ENCODE results near the gene NRARP.
"Not testable (repeated sequence)": the region's sequence is repeated elsewhere in the genome, so short reads cannot be mapped to it uniquely, and the experiment has no call there.

NRARP gene

GRCh38 chr9:137333016-137333671 lies 31.1 kb upstream of the NRARP start:
- Histone ChIP-seq H3K27me3 (ENCODE audit: control insufficient read depth, insufficient read depth, low read length) (no peaks in the 10 kb centered on the region), H3K36me3 (ENCODE audit: control insufficient read depth, insufficient read depth, low read length) (no peaks in the 10 kb centered on the region), H3K4me1 (ENCODE audit: control insufficient read depth, insufficient read depth, low read length) (no peaks in the 10 kb centered on the region), H3K4me3 (ENCODE audit: low read depth, low read length) (no peak overlapping the region), H3K9me3 (ENCODE audit: control insufficient read depth, insufficient read depth, low read length) (no peaks in the 10 kb centered on the region), H3K9ac (ENCODE audit: low read depth, low read length) (no peak overlapping the region)

DNA sequence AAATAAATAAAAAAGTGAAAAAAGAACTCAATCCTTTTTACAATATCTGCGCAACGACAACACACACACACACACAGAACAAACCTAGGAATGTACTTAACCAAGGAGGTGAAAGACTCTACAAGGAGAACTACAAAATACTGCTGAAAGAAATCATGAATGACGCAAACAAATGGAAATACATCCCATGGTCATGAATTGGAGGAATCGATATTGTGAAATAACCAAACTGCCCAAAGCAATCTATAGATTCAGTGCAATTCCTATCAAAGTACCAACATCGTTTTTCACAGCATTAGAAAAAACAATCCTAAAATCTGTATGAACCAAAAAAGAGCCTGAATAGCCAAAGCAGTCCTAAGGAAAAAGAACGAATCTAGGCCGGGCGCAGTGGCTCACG lies 29.9 kb upstream of the NRARP start:
- no peak overlapping the region for H3K9ac ChIP-seq (ENCODE audit: low read depth, low read length)
- no peak overlapping the region for H3K4me3 ChIP-seq (ENCODE audit: low read depth, low read length)
- H3K9me3 ChIP-seq (ENCODE audit: control insufficient read depth, insufficient read depth, low read length): no peaks in the 10 kb centered on the region
- no peaks in the 10 kb centered on the region for H3K27me3 ChIP-seq (ENCODE audit: control insufficient read depth, insufficient read depth, low read length)
- no peaks in the 10 kb centered on the region for H3K36me3 ChIP-seq (ENCODE audit: control insufficient read depth, insufficient read depth, low read length)
- H3K4me1 ChIP-seq (ENCODE audit: control insufficient read depth, insufficient read depth, low read length): no peaks in the 10 kb centered on the region

DNA sequence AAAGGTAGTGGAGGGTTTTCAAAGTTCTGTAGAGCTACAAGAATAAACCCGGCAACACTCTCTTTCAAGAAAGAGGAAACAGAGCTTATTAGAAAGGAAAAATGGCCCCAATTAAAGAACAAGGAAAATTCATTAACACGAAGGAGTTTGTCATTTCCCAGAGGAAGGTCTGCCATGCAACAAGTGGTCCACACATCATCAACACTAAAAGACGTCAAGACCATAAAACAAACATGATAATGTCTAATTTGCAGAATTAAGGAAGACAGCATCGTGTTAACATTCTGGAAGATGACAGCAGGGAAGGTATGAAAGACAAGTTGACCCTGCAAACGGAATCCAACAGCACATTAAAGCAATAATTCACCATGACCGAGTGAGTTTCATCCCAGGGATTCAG lies 28.6 kb upstream of the NRARP start:
- Histone ChIP-seq H3K36me3 (ENCODE audit: control insufficient read depth, insufficient read depth, low read length) (no peaks in the 10 kb centered on the region), H3K27me3 (ENCODE audit: control insufficient read depth, insufficient read depth, low read length) (no peaks in the 10 kb centered on the region), H3K4me3 (ENCODE audit: low read depth, low read length) (no peak overlapping the region), H3K9ac (ENCODE audit: low read depth, low read length) (no peak overlapping the region), H3K9me3 (ENCODE audit: control insufficient read depth, insufficient read depth, low read length) (no peaks in the 10 kb centered on the region), H3K4me1 (ENCODE audit: control insufficient read depth, insufficient read depth, low read length) (no peaks in the 10 kb centered on the region)

- not testable (repeated sequence) for H3K9me3 ChIP-seq (ENCODE audit: control insufficient read depth, insufficient read depth, low read length); H3K4me1 ChIP-seq (ENCODE audit: control insufficient read depth, insufficient read depth, low read length); H3K4me3 ChIP-seq (ENCODE audit: low read depth, low read length); H3K27me3 ChIP-seq (ENCODE audit: control insufficient read depth, insufficient read depth, low read length); H3K9ac ChIP-seq (ENCODE audit: low read depth, low read length); H3K36me3 ChIP-seq (ENCODE audit: control insufficient read depth, insufficient read depth, low read length)
Observed at GRCh38 chr9:137329590-137329989, 27.5 kb upstream of the NRARP start.

GRCh38 chr9:137327641-137328550 lies 25.8 kb upstream of the NRARP start:
- H3K27me3 ChIP-seq (ENCODE audit: control insufficient read depth, insufficient read depth, low read length); H3K36me3 ChIP-seq (ENCODE audit: control insufficient read depth, insufficient read depth, low read length); H3K9me3 ChIP-seq (ENCODE audit: control insufficient read depth, insufficient read depth, low read length); H3K9ac ChIP-seq (ENCODE audit: low read depth, low read length); H3K4me3 ChIP-seq (ENCODE audit: low read depth, low read length); H3K4me1 ChIP-seq (ENCODE audit: control insufficient read depth, insufficient read depth, low read length): not testable (repeated sequence)

DNA sequence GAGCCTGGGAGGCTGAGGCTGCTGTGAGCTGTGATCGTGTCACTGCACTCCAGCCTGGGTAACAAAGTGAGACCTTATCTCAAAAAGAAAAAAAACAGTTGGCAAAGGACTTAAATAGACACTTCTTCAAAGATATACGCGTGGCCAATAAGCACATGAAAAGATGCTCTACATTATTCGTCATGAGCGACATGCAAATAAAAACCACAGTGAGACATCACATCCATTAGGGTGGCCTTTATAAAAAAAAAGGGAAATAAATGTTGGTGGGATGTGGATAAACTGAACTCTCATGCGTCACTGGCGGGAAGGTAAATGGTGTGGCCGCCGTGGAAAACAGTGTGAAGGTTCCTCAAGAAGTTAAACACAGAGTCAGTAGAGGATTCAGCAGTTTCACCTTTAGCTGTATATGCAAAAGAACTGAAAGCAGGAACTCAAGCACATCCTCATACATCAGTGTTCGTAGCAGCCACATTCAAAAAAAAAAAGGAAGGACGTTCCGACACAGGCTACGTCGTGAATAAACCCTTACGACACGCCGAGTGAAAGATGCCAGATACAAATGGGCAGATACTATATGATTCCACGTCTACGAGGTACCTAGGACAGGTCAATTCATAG lies 24.5 kb upstream of the NRARP start:
- H3K4me3 ChIP-seq (ENCODE audit: low read depth, low read length): no peak overlapping the region
- H3K4me1 ChIP-seq (ENCODE audit: control insufficient read depth, insufficient read depth, low read length): no peaks in the 10 kb centered on the region
- H3K27me3 ChIP-seq (ENCODE audit: control insufficient read depth, insufficient read depth, low read length): no peaks in the 10 kb centered on the region
- H3K36me3 ChIP-seq (ENCODE audit: control insufficient read depth, insufficient read depth, low read length): no peaks in the 10 kb centered on the region
- no peaks in the 10 kb centered on the region for H3K9me3 ChIP-seq (ENCODE audit: control insufficient read depth, insufficient read depth, low read length)
- H3K9ac ChIP-seq (ENCODE audit: low read depth, low read length): no peak overlapping the region

- Histone ChIP-seq H3K9ac (ENCODE audit: low read depth, low read length) (no peak overlapping the region), H3K4me3 (ENCODE audit: low read depth, low read length) (no peak overlapping the region), H3K4me1 (ENCODE audit: control insufficient read depth, insufficient read depth, low read length) (no peaks in the 10 kb centered on the region), H3K36me3 (ENCODE audit: control insufficient read depth, insufficient read depth, low read length) (no peaks in the 10 kb centered on the region), H3K27me3 (ENCODE audit: control insufficient read depth, insufficient read depth, low read length) (no peaks in the 10 kb centered on the region), H3K9me3 (ENCODE audit: control insufficient read depth, insufficient read depth, low read length) (no peaks in the 10 kb centered on the region)
Observed at GRCh38 chr9:137325799-137326198, 23.7 kb upstream of the NRARP start.

GRCh38 chr9:137325124-137325523 lies 23.1 kb upstream of the NRARP start:
- Histone ChIP-seq H3K4me1 (ENCODE audit: control insufficient read depth, insufficient read depth, low read length) (no peaks in the 10 kb centered on the region), H3K9me3 (ENCODE audit: control insufficient read depth, insufficient read depth, low read length) (no peaks in the 10 kb centered on the region), H3K27me3 (ENCODE audit: control insufficient read depth, insufficient read depth, low read length) (no peaks in the 10 kb centered on the region), H3K9ac (ENCODE audit: low read depth, low read length) (no peak overlapping the region), H3K36me3 (ENCODE audit: control insufficient read depth, insufficient read depth, low read length) (no peaks in the 10 kb centered on the region), H3K4me3 (ENCODE audit: low read depth, low read length) (no peak overlapping the region)

GRCh38 chr9:137323531-137324331 lies 21.7 kb upstream of the NRARP start:
- no peaks in the 10 kb centered on the region for H3K27me3 ChIP-seq (ENCODE audit: control insufficient read depth, insufficient read depth, low read length)
- no peaks in the 10 kb centered on the region for H3K4me1 ChIP-seq (ENCODE audit: control insufficient read depth, insufficient read depth, low read length)
- no peaks in the 10 kb centered on the region for H3K9me3 ChIP-seq (ENCODE audit: control insufficient read depth, insufficient read depth, low read length)
- H3K9ac ChIP-seq (ENCODE audit: low read depth, low read length): no peak overlapping the region
- H3K36me3 ChIP-seq (ENCODE audit: control insufficient read depth, insufficient read depth, low read length): no peaks in the 10 kb centered on the region
- no peak overlapping the region for H3K4me3 ChIP-seq (ENCODE audit: low read depth, low read length)

GRCh38 chr9:137321726-137322361 lies 19.8 kb upstream of the NRARP start:
- Histone ChIP-seq H3K27me3 (ENCODE audit: control insufficient read depth, insufficient read depth, low read length) (no peaks in the 10 kb centered on the region), H3K9ac (ENCODE audit: low read depth, low read length) (no peak overlapping the region), H3K4me3 (ENCODE audit: low read depth, low read length) (no peak overlapping the region), H3K36me3 (ENCODE audit: control insufficient read depth, insufficient read depth, low read length) (no peaks in the 10 kb centered on the region), H3K9me3 (ENCODE audit: control insufficient read depth, insufficient read depth, low read length) (no peaks in the 10 kb centered on the region), H3K4me1 (ENCODE audit: control insufficient read depth, insufficient read depth, low read length) (no peaks in the 10 kb centered on the region)
